Stomach smooth muscle (tissue), 2 donors: ENCODE results near the gene KATNB1.
"Not testable (repeated sequence)": the region's sequence is repeated elsewhere in the genome, so short reads cannot be mapped to it uniquely, and the experiment has no call there.

Source experiments
- H3K27ac ChIP-seq: one replicate; pipeline ENCODE4 v1.7.0; 2013; ENCODE audit warnings: mild to moderate bottlenecking, low read length, inconsistent platforms
- H3K27me3 ChIP-seq, 2 donors: one replicate each; pipeline ENCODE4 v1.7.0; 2013; ENCODE audit warnings: low read length in 2 of 2; ENCODE audit not compliant: insufficient read depth in 2 of 2, control insufficient read depth in 1 of 2
- H3K36me3 ChIP-seq, 2 donors: one replicate each; pipeline ENCODE4 v1.7.0; 2013; ENCODE audit warnings: low read length in 2 of 2; ENCODE audit not compliant: control insufficient read depth in 2 of 2, insufficient read depth in 2 of 2
- H3K4me1 ChIP-seq: one replicate; pipeline ENCODE4 v1.7.0; 2013; ENCODE audit warnings: low read length; ENCODE audit not compliant: control insufficient read depth, insufficient read depth
- H3K4me3 ChIP-seq, 2 donors: one replicate each; pipeline ENCODE4 v1.7.0; 2013; ENCODE audit warnings: low read length in 2 of 2
- H3K9ac ChIP-seq, 2 donors: one replicate each; pipeline ENCODE4 v1.7.0; 2013; ENCODE audit warnings: low read length in 2 of 2, mild to moderate bottlenecking in 1 of 2
- H3K9me3 ChIP-seq, 2 donors: one replicate each; pipeline ENCODE4 v1.7.0; 2013; ENCODE audit warnings: low read length in 2 of 2; ENCODE audit not compliant: control insufficient read depth in 2 of 2
- donor health status: healthy.
- donor health status: Pancreatic carcinoma.

KATNB1 gene

DNA sequence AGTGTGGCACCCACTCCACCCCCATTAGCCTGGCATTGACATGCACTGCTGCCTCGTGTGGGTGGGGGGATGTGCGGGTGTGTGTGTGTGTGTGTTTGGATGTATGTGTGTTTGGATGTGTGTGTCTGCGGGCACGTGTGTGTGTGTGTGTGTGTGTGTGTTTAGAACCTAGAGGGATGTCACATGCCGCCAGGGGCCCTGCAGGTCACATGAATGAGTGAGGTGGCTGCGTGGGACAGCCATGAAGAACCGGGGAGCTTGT lies 9.0 kb downstream of the KATNB1 start:
- Histone ChIP-seq H3K27me3 (no peaks in the 10 kb centered on the region), H3K36me3 (peaks cover 4 to 12% of the 10 kb centered on the region in 2 donors), H3K4me1 (no peaks in the 10 kb centered on the region), H3K9ac (no peak overlapping the region), H3K27ac (no peak overlapping the region), H3K9me3 (no peaks in the 10 kb centered on the region), H3K4me3 (no peak overlapping the region)

- H3K4me3 ChIP-seq, result no peak overlapping the region
- no peak overlapping the region for H3K27ac ChIP-seq
- peaks cover 4 to 13% of the 10 kb centered on the region in 2 donors for H3K36me3 ChIP-seq
- no peaks in the 10 kb centered on the region for H3K27me3 ChIP-seq
- no peaks in the 10 kb centered on the region for H3K9me3 ChIP-seq
- H3K9ac ChIP-seq, result no peak overlapping the region
- no peaks in the 10 kb centered on the region for H3K4me1 ChIP-seq
Observed at GRCh38 chr16:57745768-57746167, 10.2 kb downstream of the KATNB1 start.

DNA sequence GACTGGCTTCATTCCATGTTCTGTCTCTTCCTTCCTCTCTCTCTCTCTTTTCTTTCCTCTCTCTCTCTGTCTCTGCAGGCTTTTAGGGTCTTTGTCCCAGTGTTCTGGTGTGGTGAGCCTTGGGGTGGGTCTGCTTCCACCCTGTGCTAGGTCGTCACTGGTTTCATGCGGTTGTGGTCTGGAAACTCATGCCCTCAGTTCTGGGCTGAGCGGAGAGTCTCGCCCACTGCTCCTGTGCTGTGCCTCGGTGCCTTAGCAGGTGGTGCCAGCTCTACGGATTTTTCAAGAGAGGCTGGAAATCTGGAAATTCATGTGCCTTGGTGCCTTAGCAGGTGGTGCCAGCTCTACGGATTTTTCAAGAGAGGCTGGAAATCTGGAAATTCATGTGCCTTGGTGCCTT lies 10.7 kb downstream of the KATNB1 start:
- not testable (repeated sequence) for H3K9me3 ChIP-seq, H3K4me3 ChIP-seq, H3K4me1 ChIP-seq, H3K27ac ChIP-seq, H3K9ac ChIP-seq, H3K27me3 ChIP-seq
- peaks cover 4 to 16% of the 10 kb centered on the region in 2 donors for H3K36me3 ChIP-seq

GRCh38 chr16:57747091-57747490 lies 11.5 kb downstream of the KATNB1 start:
- H3K27ac ChIP-seq, result no peak overlapping the region
- H3K9me3 ChIP-seq, result no peaks in the 10 kb centered on the region
- H3K36me3 ChIP-seq, result peaks cover 8 to 16% of the 10 kb centered on the region in 2 donors
- H3K9ac ChIP-seq, result no peak overlapping the region
- H3K4me3 ChIP-seq, result no peak overlapping the region
- H3K27me3 ChIP-seq, result no peaks in the 10 kb centered on the region
- H3K4me1 ChIP-seq, result no peaks in the 10 kb centered on the region

DNA sequence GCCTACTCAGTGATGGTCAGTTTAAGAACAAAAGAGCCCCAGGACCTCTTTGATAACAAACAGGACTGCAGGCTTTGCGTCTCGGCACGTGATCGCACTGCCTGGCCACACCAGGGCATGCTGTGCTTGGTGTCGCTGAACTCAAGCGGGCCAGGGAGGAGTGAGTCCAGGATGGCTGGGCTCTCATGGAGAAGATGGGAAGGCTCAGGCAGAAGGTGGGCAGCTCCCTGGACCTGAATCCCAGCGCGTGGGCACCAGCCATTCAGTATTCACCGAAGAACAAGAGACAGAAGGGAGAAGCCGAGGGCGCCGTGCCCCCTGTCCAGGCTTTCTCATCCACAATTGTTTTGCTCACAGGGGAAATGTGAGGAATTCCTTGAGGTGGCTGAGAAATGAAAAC lies 11.9 kb downstream of the KATNB1 start:
- Histone ChIP-seq H3K4me1 (no peaks in the 10 kb centered on the region), H3K4me3 (no peak overlapping the region), H3K27me3 (no peaks in the 10 kb centered on the region), H3K27ac (no peak overlapping the region), H3K9ac (no peak overlapping the region), H3K36me3 (peaks cover 6 to 13% of the 10 kb centered on the region in 2 donors), H3K9me3 (no peaks in the 10 kb centered on the region)

DNA sequence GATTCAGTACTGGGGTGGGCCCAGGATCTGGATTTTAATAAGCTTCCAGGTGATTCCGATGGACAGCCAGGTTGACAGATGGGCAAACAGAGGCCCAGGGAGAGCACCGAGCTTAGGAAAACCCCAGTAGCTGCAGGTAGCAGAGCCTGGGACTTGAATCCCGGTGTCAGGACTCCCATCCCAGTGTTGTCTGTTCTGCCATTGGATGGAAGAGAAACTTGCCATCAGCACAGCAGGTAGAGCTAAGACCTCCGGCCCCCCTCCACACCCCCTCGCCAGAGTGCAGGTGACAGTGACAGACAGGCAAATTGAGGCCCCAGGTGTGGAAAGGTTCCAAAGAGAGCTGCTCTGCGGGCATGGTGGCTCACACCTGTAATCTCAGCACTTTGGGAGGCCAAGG lies 12.4 kb downstream of the KATNB1 start:
- peaks cover 8 to 11% of the 10 kb centered on the region in 2 donors for H3K36me3 ChIP-seq
- H3K9ac ChIP-seq, result no peak overlapping the region
- H3K27me3 ChIP-seq, result no peaks in the 10 kb centered on the region
- no peak overlapping the region for H3K27ac ChIP-seq
- H3K9me3 ChIP-seq, result no peaks in the 10 kb centered on the region
- no peaks in the 10 kb centered on the region for H3K4me1 ChIP-seq
- no peak overlapping the region for H3K4me3 ChIP-seq

GRCh38 chr16:57748596-57748995 lies 13.0 kb downstream of the KATNB1 start:
- Histone ChIP-seq H3K9me3 (no peaks in the 10 kb centered on the region), H3K27ac (no peak overlapping the region), H3K4me3 (no peak overlapping the region), H3K9ac (no peak overlapping the region), H3K27me3 (no peaks in the 10 kb centered on the region), H3K36me3 (peaks cover 8 to 11% of the 10 kb centered on the region in 2 donors), H3K4me1 (no peaks in the 10 kb centered on the region)

DNA sequence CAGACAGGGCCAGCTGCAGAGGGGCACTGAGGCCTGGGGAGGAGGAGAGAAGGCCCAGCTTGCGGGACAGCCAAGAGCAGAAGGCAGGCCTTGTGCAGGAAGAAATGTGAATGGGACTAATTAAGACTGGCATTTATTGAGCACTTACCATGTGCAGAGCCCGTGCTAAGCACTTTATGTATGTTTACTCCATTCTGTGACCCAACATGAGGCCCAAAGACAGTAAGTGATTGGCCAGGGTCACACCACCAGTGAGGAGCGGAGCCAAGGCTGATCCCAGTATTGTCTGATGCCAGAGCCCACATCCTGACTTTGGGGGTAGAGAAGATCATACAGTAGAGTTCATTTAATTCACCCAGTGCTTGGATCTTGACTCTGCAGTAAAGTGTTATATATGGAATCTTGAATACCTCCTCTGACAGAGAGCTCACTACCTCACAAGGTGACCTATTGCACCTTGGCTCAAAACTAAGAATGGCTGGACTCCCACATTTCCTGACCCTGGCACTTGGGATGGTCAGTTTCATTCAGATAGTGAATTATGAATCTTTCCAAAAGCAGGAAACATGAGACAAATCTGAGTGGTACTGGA lies 13.6 kb downstream of the KATNB1 start:
- no peaks in the 10 kb centered on the region for H3K9me3 ChIP-seq
- H3K9ac ChIP-seq, result no peak overlapping the region
- H3K27ac ChIP-seq, result no peak overlapping the region
- H3K36me3 ChIP-seq, result peaks cover 8 to 11% of the 10 kb centered on the region in 2 donors
- no peaks in the 10 kb centered on the region for H3K4me1 ChIP-seq
- no peaks in the 10 kb centered on the region for H3K27me3 ChIP-seq
- no peak overlapping the region for H3K4me3 ChIP-seq

- no peak overlapping the region for H3K9ac ChIP-seq
- H3K27ac ChIP-seq, result no peak overlapping the region
- H3K4me1 ChIP-seq, result no peaks in the 10 kb centered on the region
- peaks cover 7 to 8% of the 10 kb centered on the region in 2 donors for H3K36me3 ChIP-seq
- H3K9me3 ChIP-seq, result no peaks in the 10 kb centered on the region
- no peaks in the 10 kb centered on the region for H3K27me3 ChIP-seq
- no peak overlapping the region for H3K4me3 ChIP-seq
Observed at GRCh38 chr16:57749856-57750452, 14.4 kb downstream of the KATNB1 start.

DNA sequence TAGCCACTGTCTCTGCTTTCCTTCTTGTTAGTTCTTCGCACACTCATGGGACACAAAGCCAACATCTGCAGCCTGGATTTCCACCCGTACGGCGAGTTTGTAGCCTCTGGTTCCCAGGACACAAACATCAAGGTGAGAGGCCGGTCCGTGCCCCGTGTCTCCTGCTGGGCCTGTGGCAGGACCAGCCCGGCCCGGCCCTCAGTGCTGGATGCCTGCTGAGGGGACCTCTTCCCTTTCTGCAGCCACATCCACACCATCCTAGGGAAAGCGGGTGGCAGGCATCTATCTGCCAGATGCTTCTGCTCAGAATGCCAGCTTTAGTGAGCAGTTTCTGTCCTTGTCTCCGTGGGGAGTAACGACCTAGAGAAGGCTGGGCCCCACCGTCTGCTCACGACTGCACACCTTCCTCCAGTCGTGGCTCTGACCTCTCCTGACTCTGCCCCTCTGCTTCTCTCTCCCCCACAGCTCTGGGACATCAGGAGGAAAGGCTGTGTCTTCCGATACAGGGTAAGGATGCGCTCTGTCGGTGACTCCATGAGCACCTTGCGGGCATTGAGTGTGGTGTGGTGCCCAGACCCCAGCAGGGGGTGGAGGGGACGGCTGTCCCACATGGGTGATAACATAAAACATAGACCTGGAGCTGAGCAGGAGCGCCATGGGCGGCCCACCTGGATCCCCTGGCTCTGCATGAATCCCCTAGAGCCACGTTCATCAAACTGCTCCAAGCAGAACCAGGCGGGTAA lies 15.4 kb downstream of the KATNB1 start:
- Histone ChIP-seq H3K36me3 (peaks cover 8 to 14% of the 10 kb centered on the region in 2 donors), H3K4me3 (no peak overlapping the region)

More for the DNA sequence above, 15.4 kb downstream of the KATNB1 start:
- Histone ChIP-seq H3K27me3 (no peaks in the 10 kb centered on the region), H3K9me3 (no peaks in the 10 kb centered on the region), H3K27ac (no peak overlapping the region), H3K4me1 (no peaks in the 10 kb centered on the region), H3K9ac (no peak overlapping the region)
